Body of pancreas (tissue), 4 donors: ENCODE results near the gene DLG1.

Experiments used
- POLR2A ChIP-seq, 3 donors: fragments of 450-650 bp; IDR thresholded peaks; one replicate each; pipeline ENCODE4 v1.6.1; 2016; ENCODE audit warnings: antibody characterized with exemption in 3 of 3, mild to moderate bottlenecking in 2 of 3
- TF ChIP-seq, protein P1 (sequence below), 7 experiments: fragments of 450-650 bp in 4 of 7; fragments of 200-600 bp in 3 of 7; sonication (generic) in 3 of 7; IDR thresholded peaks; one replicate each; pipeline ENCODE4 v1.5.1; 2016 to 2019; ENCODE audit warnings: antibody characterized with exemption in 7 of 7

DNA sequence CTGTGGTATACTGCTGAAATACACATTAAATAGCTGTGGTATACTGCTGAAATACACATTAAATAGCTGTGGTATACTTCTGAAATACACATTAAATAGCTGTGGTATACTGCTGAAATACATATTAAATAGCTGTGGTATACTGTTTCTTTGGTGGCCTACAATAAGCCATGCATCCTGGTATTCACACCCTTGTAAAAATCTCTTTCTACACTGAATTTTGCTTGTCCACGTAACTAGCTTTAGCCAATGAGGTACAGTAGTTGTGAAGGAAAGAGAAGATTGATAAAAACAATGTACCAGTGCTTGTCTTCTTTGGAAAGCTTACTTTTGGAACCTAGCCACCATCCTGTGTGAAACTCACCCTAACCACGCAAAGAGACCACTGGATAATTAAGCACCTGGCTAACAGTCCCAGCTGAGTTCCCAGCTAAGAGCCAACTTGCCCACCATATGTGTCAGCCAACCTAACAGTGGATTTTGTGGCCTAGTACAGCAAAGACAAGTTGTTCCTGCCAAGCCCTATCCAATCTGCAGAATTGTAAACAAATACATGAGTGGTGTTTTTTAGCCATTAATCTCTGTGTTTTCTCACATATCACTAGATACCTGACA is 165.4 kb downstream of the DLG1 start:
- TF ChIP-seq, protein P1, sequence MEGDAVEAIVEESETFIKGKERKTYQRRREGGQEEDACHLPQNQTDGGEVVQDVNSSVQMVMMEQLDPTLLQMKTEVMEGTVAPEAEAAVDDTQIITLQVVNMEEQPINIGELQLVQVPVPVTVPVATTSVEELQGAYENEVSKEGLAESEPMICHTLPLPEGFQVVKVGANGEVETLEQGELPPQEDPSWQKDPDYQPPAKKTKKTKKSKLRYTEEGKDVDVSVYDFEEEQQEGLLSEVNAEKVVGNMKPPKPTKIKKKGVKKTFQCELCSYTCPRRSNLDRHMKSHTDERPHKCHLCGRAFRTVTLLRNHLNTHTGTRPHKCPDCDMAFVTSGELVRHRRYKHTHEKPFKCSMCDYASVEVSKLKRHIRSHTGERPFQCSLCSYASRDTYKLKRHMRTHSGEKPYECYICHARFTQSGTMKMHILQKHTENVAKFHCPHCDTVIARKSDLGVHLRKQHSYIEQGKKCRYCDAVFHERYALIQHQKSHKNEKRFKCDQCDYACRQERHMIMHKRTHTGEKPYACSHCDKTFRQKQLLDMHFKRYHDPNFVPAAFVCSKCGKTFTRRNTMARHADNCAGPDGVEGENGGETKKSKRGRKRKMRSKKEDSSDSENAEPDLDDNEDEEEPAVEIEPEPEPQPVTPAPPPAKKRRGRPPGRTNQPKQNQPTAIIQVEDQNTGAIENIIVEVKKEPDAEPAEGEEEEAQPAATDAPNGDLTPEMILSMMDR (IDR thresholded peaks at IDR 0.05): no peak
- no peak for TF ChIP-seq POLR2A (IDR thresholded peaks at IDR 0.05)
